ENCODE measurements around the gene COL28A1.
"Not testable (repeated sequence)": the region's sequence is repeated elsewhere in the genome, so short reads cannot be mapped to it uniquely, and the experiment has no call there.

COL28A1 gene

DNA sequence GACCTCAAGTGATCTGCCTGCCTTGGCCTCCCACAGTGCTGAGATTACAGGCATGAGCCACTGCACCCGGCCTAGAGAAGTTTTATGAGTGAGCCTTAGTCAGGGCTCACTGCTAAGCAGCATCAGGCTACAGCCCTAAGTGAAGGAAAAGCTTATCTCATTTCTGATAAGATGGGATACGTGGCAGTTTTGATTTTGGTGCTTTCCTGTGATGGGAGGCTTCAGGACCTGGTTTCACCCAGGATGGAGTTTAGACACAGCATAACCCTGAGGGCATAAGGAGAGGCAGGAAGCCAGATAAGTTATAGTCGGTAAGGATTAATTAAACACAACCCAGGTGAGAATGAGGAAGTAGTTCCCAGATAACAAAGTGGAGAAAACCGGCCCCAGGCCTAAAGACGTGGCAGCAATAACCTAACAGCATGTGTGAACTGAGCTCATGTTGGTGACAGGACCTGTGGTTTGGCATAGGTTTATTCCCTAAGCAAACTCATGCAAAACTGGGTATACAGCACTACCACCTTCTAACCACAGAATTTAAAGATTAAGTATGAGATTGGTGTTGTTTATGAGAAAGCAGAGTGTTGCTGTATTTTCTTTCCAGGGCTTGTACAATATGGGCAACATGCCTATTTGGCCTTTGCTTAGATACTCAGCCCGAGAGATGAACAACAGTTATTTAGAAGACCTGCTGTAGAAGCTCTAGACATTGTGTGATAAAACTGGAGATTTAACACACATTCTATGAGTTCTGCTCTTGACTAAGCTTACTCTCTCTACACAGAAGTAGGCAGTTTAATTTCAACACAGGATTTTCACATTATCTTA is 119.4 kb downstream of the COL28A1 start:
- DNase-seq (ENCODE audit: low read depth in 3 of 3) = no peak

DNA sequence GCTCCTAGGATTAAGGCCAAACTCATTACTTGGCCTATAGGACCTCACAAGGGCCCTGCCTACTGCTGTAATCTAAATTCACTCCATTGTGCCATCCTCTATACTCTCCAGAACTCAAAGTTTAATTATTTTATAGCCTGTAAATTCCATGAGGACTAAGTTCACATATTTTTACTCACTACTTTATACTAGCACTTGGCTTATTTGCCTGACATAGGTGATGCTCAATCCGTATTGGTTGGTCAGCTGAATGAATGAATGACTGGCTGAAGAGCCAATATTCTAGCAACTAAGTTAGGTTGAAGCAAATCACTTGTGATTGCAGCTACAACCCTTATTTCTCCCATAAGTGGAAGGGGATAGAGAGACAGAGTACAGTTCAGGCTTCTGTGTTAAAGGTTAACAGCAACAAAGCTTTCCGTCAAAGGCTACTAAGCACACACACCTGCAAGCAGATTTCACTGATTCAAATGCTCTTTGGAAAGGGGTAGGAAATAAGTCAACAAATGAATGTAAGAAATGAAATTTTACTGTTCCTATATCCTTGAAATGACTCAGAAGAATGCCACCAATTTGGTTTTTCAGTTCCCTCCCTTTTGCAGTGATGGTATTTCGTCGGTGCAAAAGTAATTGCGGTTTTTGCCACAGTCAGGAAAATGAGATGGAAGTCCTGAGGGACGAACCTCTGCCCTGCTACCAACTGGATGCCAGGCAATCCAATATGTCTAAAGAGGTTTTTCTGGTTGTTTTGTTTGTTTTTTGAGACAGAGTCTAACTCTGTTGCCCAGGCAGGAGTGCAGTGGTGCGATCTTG is 120.7 kb downstream of the COL28A1 start:
- DNase-seq (ENCODE audit: low read depth in 3 of 3) = no peak

DNA sequence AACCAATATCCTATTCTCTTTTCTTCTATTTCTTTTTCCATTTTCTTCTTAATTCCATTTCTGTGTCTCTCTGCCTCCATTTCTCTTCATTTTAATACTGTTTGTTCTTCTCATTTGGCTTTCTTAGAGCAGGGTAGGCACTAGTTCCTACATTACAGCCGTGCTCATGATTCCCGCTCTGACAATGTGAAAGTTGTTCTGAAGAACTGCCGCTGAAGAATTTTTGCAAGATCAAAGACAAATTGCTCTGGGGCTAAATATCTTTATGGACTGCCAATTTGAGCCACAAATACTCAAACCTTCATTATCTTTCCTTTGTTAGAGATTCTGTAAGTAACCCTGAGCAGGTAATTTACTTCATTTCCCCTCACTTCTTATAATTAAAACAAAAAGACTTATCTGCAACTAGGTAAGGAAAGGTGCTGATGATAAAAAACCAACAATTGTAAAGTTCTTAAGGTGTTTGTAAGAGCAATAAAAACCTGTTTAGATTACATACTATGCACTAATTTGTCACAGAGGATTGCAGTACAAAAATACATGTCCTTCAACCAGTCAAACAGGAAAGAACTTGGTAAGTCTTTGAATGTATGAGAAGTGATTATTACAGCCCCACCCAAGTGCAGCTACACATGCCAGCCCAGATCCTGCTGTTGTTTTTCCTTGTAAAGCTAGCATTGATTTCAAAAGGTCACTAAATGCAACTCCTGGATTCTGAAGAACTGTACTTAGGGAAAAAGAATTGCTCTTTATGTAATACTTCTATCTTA is 127.5 kb downstream of the COL28A1 start:
- no peak for DNase-seq (ENCODE audit: low read depth in 3 of 3)

DNA sequence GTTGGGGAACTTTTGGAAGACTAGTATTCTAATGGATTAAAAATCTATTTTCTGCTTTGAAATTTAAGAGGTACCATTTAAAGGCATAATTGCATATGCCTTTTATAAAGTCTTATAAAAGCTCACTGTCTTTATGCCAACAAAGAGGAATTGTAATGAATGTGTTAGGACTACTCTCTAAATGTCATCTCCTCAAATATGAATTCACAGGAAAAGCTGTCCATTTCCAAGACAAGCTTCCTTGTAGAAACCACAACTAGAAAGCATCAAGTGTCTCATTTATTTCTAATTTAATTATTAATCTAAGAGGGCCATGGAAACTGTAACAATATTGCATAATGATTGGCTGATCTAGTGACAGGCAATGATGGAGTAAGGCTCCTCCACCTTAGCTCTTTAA is 130.2 kb downstream of the COL28A1 start:
- no peak for DNase-seq (ENCODE audit: low read depth in 3 of 3)

DNA sequence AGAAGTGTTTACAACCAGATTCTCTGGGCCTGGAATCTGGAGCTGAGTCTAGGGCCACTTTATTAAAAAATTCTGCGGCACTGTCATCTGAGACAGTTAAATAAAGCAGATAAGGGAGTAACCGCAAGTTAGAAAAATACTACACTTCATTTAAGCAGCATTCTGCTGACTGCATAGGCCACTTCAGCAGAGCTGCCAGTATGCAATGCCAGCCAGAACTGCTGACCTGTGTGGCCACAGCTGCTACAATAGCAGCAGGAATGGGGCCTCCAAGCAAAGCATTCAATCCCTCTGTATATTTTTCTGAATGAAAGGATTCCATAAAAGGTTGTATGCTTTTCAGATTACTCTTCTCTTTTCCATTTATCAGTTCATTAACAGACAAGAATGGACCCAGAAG is 136.0 kb downstream of the COL28A1 start:
- DNase-seq (ENCODE audit: low read depth in 3 of 3) = no peak

DNA sequence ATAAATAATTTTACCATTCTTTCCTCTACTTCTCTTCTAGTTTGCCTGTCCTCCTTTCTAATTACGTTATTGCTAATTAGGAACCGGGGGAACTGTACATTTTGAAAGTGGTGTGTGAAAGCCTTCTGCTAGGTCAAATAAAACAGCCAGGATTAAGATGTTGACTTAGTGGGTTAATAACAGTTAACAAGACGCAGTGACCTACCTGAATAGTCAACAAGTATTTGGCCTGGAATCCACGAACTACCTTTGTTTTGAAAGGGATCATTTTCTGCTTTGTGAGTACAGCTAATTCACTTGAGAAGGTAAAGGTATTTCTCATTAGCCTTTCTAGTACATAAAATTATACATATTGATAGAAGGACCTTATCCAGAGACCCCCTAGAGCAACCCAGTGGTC is 139.9 kb downstream of the COL28A1 start:
- DNase-seq (ENCODE audit: low read depth in 3 of 3) = no peak

DNA sequence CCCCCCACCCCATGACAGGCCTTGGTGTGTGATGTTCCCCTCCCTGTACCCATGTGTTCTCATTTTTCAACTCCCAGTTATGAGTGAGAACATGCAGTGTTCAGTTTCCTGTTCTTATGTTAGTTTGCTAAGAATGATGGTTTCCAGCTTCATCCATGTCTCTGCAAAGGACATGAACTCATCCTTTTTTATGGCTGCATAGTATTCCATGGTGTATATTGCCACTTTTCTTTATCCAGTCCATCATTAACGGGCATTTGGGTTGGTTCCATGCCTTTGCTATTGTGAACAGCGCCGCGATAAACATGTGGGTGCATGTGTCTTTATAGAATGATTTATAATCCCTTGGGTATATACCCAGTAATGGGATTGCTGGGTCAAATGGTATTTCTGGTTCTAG is 147.5 kb downstream of the COL28A1 start:
- not testable (repeated sequence) for DNase-seq (ENCODE audit: low read depth in 3 of 3)

DNA sequence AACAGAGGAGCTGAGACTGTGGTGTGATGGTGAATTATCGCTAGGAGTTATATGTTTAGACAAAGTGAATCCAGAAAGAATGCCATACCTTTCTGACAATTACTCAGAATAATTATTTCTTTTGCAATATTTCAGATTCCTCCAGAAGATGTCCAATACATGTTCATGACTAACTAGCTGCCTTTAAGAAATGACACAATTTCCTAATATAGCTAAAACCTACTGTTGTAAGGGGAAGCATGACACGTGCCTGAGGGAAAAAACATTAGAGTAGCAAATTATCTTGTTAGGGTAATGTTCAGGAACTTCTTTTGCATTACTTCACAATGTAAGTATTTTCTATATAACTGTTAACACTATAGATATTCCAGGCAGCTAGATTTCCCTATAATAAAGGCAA is 150.3 kb downstream of the COL28A1 start:
- no peak for DNase-seq (ENCODE audit: low read depth in 3 of 3)

DNA sequence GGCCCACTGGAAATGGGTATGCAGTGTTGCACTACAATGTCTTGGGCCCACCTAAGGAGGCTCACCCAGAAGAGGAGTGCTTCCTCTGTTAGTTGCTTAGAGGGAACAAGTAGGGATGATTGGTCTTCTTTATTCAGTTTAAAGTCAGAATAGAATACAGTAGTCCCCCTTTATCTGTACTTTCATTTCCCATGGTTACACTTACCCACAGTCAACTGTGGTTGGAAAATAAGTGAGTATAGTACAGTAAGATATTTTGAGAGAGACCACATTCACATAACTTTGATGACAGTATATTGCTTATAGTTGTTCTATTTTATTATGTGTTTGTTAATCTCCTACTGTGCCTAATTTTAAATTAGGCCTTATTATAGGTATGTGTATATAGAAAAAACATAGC is 151.4 kb downstream of the COL28A1 start:
- DNase-seq (ENCODE audit: low read depth in 3 of 3) = no peak

DNA sequence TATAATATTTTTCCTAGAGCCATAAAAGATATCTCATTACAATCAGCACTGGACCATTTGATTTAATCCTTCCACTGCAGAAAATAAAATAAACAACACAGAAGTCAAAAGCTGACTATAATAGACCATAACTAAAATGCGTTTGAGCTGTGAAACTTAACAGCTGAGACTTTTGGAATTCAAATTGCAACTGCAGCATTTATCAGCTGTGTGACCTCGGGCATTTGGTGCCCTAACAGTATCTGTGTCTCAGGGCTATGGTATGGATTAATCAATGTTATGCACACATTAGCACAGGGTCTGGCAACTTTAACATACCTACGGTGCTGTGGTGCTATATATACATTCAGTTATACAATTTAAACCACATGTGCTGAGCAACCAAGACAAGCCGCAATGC is 160.1 kb downstream of the COL28A1 start:
- no peak for DNase-seq (ENCODE audit: low read depth in 3 of 3)

DNA sequence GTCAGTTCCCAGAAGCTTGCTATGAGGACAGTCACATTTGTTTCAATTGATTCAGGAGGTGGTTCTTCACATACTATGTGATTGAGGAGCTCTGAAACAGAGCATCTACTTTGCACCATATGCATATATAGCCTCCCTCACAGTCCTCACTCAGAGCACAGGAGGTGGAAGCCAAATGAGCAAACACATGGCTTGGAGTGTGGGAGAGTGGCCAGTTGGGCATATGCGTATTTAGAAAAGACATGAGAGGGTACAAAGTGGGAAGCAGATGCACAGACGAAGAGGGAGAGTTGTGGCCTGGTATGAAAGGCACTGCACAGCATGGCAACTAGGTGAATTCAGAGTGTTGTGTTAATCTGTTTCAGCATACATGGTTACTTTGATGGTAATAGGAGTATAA is 165.6 kb downstream of the COL28A1 start:
- DNase-seq (ENCODE audit: low read depth in 3 of 3) = no peak

DNA sequence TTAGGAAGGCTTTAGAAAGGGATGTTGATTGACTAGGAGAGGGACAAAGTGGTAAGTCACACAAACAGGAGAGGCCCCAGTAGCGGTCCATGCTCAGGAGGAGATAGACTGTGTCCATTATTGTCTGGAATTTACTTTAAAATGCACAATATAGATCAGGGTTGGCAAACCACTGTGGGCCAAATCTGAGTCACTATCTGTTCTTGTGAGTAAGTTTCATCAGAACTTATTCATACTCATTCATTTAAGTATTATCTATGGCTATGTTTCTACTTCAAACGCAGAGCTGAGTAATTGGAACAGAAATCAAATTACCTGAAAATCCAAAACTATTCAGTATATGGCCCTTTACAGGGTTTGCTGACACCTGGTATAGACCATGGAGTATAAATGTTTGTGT is 166.5 kb downstream of the COL28A1 start:
- DNase-seq (ENCODE audit: low read depth in 3 of 3) = no peak

DNA sequence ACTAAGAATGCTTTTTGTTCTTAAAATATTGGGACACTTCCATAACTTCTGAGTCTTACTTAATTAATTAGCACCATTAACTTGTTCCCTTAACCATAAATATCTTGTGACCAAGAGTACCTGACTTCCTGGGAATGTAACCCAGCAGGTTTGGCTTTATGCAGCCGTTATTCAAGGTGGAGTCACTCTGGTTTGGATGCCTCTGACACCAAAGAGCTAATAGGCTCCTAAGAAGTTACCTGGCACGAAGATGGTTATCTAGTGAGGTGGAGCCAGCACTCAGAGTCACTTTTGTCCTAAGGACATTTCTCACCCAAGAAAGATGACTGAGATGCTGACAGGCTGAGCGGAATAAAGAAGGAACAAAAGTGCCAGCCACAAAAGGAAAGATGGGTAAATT is 181.0 kb downstream of the COL28A1 start:
- no peak for DNase-seq (ENCODE audit: low read depth in 3 of 3)

DNA sequence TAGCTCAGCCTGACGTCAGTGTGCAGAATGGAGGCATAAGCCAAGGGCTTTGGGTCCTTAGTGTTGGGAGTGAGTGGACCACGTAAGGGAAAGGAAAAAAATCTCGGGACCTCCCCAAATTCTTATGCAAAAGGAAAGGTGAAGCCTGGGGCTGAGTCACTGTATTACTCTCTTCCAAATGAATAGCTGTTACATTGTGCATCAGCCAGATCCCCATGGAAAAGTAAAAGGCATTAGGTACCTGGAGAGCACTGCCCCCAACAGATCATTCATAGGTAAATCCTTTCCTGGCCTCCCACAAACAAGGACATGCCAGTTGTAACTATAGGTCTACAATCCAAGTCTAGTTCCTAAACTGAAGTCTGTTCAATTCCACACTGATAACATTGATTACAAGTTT is 182.8 kb downstream of the COL28A1 start:
- no peak for DNase-seq (ENCODE audit: low read depth in 3 of 3)

DNA sequence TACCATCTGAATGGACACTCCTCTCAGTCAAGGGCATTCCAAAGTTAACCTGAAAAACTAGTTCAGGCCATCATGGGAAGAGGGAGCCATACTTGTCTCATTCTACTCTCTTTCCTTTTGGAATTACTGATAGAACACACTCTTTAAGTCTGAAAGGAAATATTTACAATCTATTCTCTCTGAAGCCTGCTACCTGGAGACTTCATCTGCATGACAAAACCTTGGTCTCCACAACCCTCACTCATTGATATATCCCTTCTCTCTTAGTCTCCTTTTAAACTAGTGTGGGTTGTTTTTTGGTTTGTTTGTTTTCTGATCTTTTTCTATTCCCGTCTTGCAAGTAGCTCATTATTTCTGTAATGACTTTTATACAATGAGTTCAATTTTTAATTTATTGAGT is 183.8 kb downstream of the COL28A1 start:
- DNase-seq (ENCODE audit: low read depth in 3 of 3) = no peak

DNA sequence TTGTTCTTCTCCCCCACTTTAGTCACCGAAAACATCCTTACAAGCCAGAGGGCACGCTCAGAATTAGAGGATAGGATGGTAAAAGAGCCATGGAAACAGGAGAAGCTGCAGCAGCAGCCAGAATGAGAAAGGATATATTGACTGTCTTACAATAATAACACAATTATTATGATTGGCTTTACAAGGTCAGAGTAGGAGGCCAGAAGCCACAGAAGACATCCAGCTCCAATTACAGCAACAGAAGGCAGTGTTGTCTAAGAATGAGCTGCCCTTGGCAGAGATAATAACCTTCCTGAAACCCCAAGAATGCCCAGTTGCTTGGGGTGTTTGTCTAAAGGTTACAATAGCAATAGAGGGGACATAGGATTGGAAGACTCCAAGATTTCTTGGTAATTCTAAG is 184.5 kb downstream of the COL28A1 start:
- DNase-seq (ENCODE audit: low read depth in 3 of 3) = no peak

DNA sequence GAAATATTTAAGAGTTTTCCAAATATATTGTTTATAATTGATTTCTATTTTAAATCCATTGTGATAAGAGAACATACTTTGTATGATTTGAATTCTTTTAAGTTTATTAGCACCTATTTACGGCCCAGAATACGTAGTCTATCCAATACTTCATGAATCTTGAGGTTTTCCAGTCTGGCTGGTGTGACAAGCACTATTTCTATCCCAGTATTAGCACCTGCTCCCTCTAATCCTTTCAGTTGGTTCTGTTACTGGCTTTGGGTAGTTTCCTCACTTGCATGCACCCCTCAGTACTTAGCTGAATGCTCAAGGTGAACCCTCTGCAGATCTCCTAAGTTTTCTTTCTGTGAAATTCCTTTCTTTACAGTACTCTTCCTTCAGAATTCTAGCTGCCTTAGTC is 186.5 kb downstream of the COL28A1 start:
- no peak for DNase-seq (ENCODE audit: low read depth in 3 of 3)

DNA sequence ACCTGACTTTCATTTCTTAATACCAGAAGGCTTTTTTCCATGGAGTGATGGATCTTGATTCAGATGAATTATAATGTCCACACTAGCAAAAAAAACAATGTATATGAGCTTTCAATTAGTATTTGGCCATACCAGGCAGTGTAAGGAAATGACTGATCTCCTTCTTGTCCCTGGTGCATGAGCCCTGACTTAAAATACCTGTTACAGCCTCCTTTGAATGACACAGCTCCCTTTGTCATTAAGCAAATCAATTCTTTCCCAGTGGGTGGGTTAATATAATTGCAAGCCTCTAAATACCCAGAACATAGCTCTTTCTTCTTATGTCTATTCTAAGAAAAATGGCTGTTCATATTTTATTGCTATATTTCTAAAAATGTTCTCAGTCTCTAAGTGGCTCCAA is 188.6 kb downstream of the COL28A1 start:
- no peak for DNase-seq (ENCODE audit: low read depth in 3 of 3)

DNA sequence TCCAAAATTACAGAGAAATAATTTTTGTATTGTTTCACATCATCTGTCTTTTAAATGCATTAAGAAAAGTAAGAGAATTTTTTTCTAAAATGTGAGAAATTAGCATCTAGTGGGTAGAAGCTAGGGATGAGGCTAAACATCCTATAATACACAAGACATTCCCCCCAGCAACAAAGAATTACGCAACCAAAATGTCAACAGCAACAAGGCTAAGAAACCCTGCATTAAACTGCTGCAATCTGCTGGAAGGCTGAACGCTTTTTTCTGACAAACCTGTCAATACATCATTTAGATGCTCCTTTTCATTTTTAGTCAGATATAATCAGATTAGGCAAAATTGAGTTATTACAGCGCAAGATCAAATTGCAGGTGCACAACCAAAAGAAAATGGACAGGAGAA is 191.1 kb downstream of the COL28A1 start:
- no peak for DNase-seq (ENCODE audit: low read depth in 3 of 3)

DNA sequence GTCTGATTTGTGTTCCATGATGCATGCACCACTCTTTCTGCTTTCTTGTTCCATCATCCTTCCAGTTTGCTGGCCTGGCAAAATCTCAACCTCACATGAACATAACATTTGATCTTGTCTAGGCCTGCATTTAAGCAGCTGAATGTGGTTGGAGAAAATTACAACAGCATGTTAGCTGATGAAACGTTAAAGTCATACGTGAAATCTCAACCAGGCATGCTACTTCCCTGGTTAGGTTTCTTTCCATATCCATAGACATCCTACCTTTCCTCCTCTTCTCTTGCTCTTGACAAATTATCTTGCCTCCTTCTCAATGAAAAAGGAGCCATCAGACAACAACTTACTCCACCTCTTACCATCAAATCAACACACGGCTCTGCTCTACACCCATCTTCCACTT is 199.8 kb downstream of the COL28A1 start:
- DNase-seq (ENCODE audit: low read depth in 3 of 3) = no peak

DNA sequence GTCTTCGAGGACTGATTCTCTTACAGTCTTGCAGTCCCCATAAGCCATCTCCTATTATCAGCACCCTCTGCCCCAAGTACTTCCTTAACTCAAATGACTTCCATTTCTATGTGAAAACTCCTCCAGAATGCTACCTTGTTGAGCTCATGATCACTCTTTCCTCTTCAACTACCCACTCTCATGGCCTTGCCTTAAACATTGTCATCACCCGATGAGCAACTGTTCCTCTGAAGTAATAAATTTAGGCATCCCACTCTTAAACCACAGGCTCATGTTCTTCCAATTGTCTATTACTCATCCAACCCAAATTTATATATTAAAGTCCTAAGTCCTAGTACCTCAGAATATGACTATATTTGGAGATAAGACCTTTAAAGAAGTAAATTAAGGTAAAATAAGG is 200.5 kb downstream of the COL28A1 start:
- no peak for DNase-seq (ENCODE audit: low read depth in 3 of 3)

DNA sequence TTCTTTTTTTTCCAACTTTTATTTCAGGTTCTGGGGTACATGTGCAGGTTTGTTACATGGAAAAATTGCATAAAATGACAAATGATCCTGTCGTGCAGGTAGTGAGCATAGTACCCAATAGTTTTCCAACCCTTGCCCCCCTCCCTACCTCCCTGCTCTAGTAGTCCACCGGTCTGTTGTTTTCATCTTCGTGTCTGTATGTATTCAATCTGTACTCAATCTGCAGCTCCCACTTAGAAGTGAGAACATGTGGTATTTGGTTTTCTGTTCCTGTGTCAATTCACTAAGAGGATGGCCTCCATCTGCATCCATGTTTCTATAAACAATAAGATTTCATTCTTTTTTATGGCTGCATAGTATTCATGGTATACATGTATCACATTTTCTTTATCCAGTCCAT is 202.1 kb downstream of the COL28A1 start:
- no peak for DNase-seq (ENCODE audit: low read depth in 3 of 3)

DNA sequence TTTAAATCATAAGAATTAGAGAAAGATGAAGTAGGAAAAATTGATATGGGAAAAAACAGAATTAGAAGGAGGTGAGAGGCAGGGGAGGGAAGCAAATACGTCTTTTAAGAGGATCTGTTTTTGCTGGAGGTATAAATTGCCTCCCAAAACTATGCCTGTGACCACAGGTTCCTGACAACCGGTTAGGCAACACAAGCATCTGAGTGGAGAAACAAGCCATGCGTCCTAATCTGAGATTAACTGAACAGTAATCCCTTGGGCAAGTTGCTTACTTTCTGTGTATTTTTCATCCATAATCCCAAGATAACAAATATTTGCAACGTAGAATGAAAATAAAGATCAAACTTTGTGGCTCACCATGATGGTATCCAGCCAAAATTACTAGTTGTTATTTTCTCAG is 204.2 kb downstream of the COL28A1 start:
- DNase-seq (ENCODE audit: low read depth in 3 of 3) = no peak

Measured in stimulated activated CD4-positive, alpha-beta T cell treated with anti-CD3 and anti-CD28 coated beads, TNF-alpha, amount 100 ng/mL, for 24 hours (primary cell).